Naive thymus-derived CD8-positive, alpha-beta T cell (primary cell): Measurements from ENCODE around the gene PGRMC1. TPM values are rescaled to one million over a fixed set of nuclear protein-coding genes. Genes with fewer than 3 reads are reported as not detected.
"Not testable (repeated sequence)": the region's sequence is repeated elsewhere in the genome, so short reads cannot be mapped to it uniquely, and the experiment has no call there.

Experiments
- ATAC-seq, 2 donors: fragments of 150-1000 bp; cut with Tn5 transposase in 1 of 2; sonication (Bioruptor Pico), chemical (Tn5 transposase) in 1 of 2; 1 replicate in 1 of 2; 2 replicates in 1 of 2; pipeline ENCODE4 v1.10.0; 2021; ENCODE audit warnings: mild to moderate bottlenecking in 2 of 2, moderate library complexity in 2 of 2
- POLR2A ChIA-PET: fragments of 350-600 bp; sonication (Branson Sonifier 250); formaldehyde crosslinking; loops from one replicate; lab custom pipeline; 2021; ENCODE audit warnings: antibody characterized with exemption; lab: Charles Lee
- DNase-seq, 10 donors: peaks; one replicate each; pipeline versions ENCODE4 v3.0.0 to v3.0.0-alpha.2; 2020 to 2022
- H3K27ac Mint-ChIP-seq, 10 donors: one replicate each; pipeline ENCODE4 v1.8.0; 2020 to 2022; ENCODE audit warnings: mild to moderate bottlenecking in 10 of 10, mixed read lengths in 10 of 10, moderate library complexity in 4 of 10, inconsistent platforms in 1 of 10
- H3K27me3 Mint-ChIP-seq, 5 donors: one replicate each; pipeline ENCODE4 v1.8.0; 2021 to 2022; ENCODE audit warnings: mixed read lengths in 5 of 5
- H3K36me3 Mint-ChIP-seq, 3 donors: one replicate each; pipeline ENCODE4 v1.8.0; 2020 to 2022; ENCODE audit warnings: mixed read lengths in 3 of 3, mild to moderate bottlenecking in 2 of 3, inconsistent platforms in 1 of 3
- H3K4me1 Mint-ChIP-seq, 4 donors: one replicate each; pipeline ENCODE4 v1.8.0; 2021 to 2022; ENCODE audit warnings: mixed read lengths in 4 of 4
- H3K4me3 Mint-ChIP-seq, 10 donors: one replicate each; pipeline ENCODE4 v1.8.0; 2020 to 2022; ENCODE audit warnings: mild to moderate bottlenecking in 10 of 10, mixed read lengths in 10 of 10, moderate library complexity in 6 of 10, inconsistent platforms in 1 of 10
- H3K9me3 Mint-ChIP-seq, 9 donors: one replicate each; pipeline ENCODE4 v1.8.0; 2020 to 2022; ENCODE audit warnings: mixed read lengths in 9 of 9, mild to moderate bottlenecking in 3 of 9, inconsistent platforms in 1 of 9, moderate library complexity in 1 of 9
- polyA plus RNA-seq, 3 donors: library from polyadenylated mRNA; unstranded; fragments of 300-500 nt; fragmentation: Illumina TruSeq; gene quantifications; one replicate each; pipeline ENCODE4 v1.2.3, GENCODE V29; 2021
- total RNA-seq, 8 experiments: library from RNA in 2 of 8; stranded (reverse) in 2 of 8; gene quantifications; one replicate each; pipeline ENCODE4 v1.2.3 and lab custom pipeline; 2021 to 2026

The PGRMC1 gene
- total and polyA plus RNA-seq, 5 experiments from 2014 or later, result 10.7 to 16.3 (median 13.6) TPM

DNA sequence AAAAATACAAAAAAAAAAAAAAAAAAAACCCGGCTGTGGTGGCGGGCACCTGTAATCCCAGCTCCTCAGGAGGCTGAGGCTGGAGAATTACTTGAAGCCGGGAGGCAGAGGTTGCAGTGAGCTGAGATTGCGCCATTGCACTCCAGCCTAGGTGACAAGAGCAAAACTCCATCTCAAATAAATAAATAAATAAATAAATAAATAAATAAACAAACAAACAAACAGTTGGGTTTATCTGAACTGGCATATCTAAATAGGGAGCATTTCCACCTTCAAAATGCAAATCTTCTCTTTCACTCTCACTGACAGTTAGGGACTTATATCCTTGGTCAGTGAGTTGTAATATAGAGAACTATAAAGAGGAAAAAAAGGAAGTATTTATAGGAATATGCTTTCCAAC, 46.3 kb downstream of the PGRMC1 start:
- H3K27ac Mint-ChIP-seq, H3K4me1 Mint-ChIP-seq, H3K9me3 Mint-ChIP-seq, H3K36me3 Mint-ChIP-seq, H3K4me3 Mint-ChIP-seq, POLR2A ChIA-PET, DNase-seq, ATAC-seq, H3K27me3 Mint-ChIP-seq: not testable (repeated sequence)

DNA sequence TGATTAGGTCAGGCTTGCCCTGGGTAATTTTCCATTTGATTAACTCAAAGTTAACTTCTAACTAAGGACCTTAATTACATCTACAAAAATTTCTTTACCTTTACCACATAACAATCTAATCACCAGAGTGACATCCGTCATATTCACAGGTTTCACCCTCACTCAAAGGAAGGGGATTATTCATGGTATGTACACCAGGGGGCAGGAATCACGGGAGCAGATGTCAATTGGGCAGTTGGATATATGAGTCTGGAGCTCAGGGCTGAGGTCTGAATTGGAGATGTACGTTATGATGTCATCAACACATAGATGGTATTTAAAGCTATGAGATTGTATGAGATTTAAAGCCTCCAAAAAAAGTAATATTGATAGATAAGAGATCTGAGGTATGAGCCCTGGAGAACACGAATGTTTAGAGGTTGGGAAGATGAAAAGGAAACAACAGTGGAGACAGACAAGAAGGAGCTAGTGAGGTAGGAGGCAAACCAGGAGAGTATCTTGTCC, 52.9 kb downstream of the PGRMC1 start:
- no peaks in the 10 kb centered on the region for H3K4me1 Mint-ChIP-seq
- peaks cover 0 to 4% (median 0%) of the 10 kb centered on the region in 5 donors for H3K27me3 Mint-ChIP-seq
- ATAC-seq, result no peak
- no peak for DNase-seq
- H3K4me3 Mint-ChIP-seq, result no peak overlapping the region
- POLR2A ChIA-PET, result no interaction called here
- H3K27ac Mint-ChIP-seq, result no peak overlapping the region
- no peaks in the 10 kb centered on the region for H3K36me3 Mint-ChIP-seq
- H3K9me3 Mint-ChIP-seq, result peaks cover 0 to 2% (median 0%) of the 10 kb centered on the region in 9 donors

DNA sequence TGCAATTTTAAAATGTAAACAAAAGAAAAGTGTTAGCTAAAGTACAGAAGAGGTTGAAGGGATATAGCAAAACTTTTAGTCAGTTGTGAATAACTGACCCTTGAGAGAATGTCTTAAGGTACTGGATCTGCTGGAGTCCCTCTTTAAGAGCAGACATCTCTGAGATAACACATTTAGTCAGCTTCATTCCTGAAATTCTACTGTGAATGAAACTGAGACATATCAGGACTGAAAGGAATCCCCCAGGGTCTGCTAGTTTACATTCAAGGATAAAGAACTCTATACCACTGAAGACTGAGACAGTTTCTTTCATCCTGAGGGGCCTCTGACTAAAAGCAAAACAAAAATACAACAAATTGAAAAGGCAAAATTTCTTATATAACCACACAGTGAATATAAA, 54.4 kb downstream of the PGRMC1 start:
- no peaks in the 10 kb centered on the region for H3K4me1 Mint-ChIP-seq
- H3K36me3 Mint-ChIP-seq, result no peaks in the 10 kb centered on the region
- peaks cover 0 to 2% (median 0%) of the 10 kb centered on the region in 9 donors for H3K9me3 Mint-ChIP-seq
- DNase-seq, result no peak
- POLR2A ChIA-PET, result no interaction called here
- H3K4me3 Mint-ChIP-seq, result no peak overlapping the region
- ATAC-seq, result no peak
- peaks cover 0 to 1% (median 0%) of the 10 kb centered on the region in 5 donors for H3K27me3 Mint-ChIP-seq
- no peak overlapping the region for H3K27ac Mint-ChIP-seq

DNA sequence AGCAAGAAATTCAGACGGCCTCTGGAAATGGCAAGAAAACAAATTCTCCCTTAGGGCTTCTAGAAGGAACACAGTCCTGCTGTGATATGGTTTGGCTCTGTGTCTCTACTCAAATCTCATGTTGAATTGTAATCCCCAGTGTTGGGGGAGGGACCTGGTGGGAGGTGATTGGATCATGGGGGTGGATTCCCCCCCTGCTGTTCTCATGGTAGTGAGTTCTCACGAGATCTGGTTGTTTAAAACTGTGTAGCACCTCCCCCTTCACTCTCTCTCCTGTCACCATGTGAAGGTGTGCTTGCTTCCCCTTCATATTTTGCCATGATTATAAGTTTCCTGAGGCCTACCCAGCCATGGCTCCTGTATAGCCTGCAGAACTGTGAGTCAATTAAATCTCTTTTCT, 55.2 kb downstream of the PGRMC1 start:
- H3K9me3 Mint-ChIP-seq, ATAC-seq, H3K27me3 Mint-ChIP-seq, POLR2A ChIA-PET, H3K36me3 Mint-ChIP-seq, H3K4me3 Mint-ChIP-seq, DNase-seq, H3K4me1 Mint-ChIP-seq: not testable (repeated sequence)
- H3K27ac Mint-ChIP-seq, result peak overlapping the region in 1 of 10 donors; percentile 2

DNA sequence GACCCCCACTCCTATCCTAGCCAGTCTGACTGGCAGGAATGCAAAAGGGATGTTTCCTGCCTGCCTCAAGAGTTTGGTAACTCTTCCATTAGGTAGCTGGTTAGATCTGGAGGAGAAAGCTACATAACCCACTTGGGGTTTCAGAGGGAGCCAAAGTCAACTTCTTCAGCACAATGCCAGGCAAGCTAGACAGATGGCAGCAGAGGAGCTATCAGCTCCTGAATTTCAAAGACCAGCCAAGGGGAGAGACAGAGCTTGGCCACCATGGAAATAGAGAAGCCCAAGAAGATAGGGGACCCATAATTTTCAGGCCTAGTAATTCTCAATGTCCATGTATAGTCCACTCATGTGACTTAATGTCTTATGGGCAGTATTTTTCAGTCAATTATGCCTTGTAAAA, 56.4 kb downstream of the PGRMC1 start:
- DNase-seq (no peak), ATAC-seq (no peak)
- peaks cover 0 to 2% (median 0%) of the 10 kb centered on the region in 9 donors for H3K9me3 Mint-ChIP-seq
- no peaks in the 10 kb centered on the region for H3K36me3 Mint-ChIP-seq
- no peaks in the 10 kb centered on the region for H3K27me3 Mint-ChIP-seq
- H3K27ac Mint-ChIP-seq, result no peak overlapping the region
- POLR2A ChIA-PET, result no interaction called here
- no peak overlapping the region for H3K4me3 Mint-ChIP-seq
- no peaks in the 10 kb centered on the region for H3K4me1 Mint-ChIP-seq

Other genes starting within 250 kb of the PGRMC1 start
- not detected for gene CT47C1, start 163.3 kb upstream of the PGRMC1 start, total RNA-seq
- gene CT47C1, start 163.3 kb upstream of the PGRMC1 start, polyA plus RNA-seq, result not detected
- not detected for gene KIAA1210, start 108.5 kb upstream of the PGRMC1 start, total RNA-seq
- not detected for gene KIAA1210, start 108.5 kb upstream of the PGRMC1 start, polyA plus RNA-seq
- 1 to 10 TPM; 2.9 to 3.3 TPM for gene SLC25A43, start 163.1 kb downstream of the PGRMC1 start, total RNA-seq
- 1 to 10 TPM; 2.3 to 4.8 (median 2.4) TPM for gene SLC25A43, start 163.1 kb downstream of the PGRMC1 start, polyA plus RNA-seq
- 100 to 1,000 TPM; 104 to 106 TPM for gene SLC25A5, start 232.2 kb downstream of the PGRMC1 start, total RNA-seq
- gene SLC25A5, start 232.2 kb downstream of the PGRMC1 start, polyA plus RNA-seq, result 100 to 1,000 TPM; 258 to 271 (median 271) TPM